HG02798 (cell line): ENCODE measurements around the gene DIO3.

Source experiments
- ATAC-seq: cut with Tn5 transposase; IDR thresholded peaks from one replicate; pipeline ENCODE4 v1.9.1; 2021; ENCODE audit warnings: mild to moderate bottlenecking; ENCODE audit not compliant: unreplicated experiment, poor library complexity

Gene DIO3

DNA sequence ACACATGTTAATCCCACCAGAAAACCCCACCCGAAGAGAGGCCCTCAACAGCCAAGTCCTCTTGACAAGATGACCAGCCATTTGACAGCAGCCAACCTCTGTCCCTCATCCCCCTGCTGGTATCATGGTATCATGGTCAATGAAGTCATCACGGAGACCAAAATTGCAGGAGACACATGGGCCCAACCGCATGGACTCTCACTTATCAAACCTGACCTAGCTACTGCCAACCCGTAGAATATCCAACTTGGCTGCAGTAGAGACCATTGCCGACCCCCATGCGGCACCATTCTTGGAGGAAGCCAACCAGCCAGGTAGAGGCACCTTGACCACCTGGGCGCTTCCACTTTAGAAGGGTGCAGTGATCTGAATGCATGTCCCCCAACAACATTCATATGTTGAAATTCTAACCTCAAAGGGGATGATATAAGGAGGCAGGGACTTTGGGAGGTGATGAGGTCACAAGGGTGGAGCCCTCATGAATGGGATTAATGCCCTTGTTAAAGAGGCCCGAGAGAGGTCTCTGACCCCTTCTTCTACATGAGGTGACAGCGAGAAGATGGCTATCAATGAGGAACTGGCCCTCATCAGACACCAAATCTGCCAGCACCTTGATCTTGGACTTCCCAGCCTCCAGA is 33.3 kb downstream of the DIO3 start:
- no peak for ATAC-seq

DNA sequence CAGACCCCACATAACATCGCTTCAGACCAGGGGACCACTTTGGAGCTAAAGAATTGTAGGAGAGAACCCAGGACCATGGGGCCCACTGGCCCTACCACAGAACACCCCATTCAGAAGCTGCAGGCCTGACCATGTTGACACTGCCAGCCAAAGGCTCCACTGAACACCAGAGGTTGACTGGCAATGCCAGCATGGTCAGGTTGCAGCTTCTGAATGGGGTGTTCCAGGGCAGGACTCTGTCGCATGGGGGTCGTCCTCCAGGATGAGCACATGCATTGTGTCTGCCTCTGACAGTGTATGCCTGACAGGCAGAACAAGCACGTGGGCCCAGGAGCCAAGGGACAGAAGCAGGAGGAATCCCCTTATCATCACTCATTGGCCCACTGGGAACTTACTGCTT is 34.1 kb downstream of the DIO3 start:
- ATAC-seq, result no peak

DNA sequence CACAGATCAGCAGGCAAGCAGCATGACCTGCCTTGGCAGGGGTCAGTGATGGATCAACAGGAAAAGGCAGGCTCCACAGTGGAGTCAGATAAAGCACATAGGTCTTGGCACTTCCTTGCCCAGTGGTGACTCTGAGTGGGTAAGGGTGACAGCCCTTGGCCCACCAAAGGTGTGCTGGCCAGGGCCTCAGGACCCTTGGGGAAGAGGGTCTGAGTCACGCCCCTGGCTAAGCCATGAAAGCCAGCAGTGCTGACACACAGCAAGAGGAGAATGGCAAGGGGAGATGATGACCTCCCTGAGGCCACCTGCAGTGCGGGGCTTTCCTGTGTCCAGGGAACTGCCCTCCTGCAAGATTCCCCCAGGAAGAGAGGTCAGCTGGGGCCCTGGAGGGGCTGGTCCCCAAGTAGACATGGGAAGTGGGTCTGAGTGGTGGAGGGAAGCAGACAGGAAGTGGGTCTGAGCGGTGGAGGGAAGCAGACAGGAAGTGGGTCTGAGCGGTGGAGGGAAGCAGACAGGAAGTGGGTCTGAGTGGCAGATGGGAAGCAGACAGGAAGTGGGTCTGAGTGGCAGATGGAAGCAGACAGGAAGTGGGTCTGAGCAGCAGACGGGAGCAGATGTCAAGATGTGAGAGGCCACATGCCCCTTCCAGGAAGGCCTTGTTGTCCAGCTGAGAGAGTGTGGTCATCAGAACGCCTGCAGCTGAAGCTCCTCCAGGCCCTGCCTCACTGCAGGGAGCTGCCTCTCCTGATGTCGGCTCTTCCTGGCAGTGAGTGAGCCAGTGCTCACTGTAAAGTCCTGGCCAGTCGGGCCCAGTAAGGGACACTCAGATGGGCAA is 34.8 kb downstream of the DIO3 start:
- ATAC-seq, result no peak

DNA sequence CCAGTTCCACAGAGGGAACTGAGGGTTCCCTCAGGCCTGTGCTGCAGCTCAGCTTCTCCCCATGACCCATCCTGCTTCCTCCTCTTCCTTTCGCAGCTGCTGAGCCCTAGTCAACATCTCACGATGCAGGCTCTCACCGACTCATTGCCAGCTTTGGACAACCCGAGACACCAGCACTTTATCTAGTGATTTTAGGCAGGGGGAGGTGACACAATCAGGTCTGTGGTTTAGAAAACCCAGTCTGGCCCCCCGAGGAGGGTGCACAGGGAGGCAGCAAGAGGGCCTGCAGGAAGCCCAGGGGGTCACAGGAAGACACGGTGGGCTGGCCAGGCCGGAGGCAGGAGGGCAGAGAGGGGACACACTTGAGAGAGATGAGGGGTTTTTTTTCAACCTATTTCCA is 35.4 kb downstream of the DIO3 start:
- ATAC-seq, result no peak

DNA sequence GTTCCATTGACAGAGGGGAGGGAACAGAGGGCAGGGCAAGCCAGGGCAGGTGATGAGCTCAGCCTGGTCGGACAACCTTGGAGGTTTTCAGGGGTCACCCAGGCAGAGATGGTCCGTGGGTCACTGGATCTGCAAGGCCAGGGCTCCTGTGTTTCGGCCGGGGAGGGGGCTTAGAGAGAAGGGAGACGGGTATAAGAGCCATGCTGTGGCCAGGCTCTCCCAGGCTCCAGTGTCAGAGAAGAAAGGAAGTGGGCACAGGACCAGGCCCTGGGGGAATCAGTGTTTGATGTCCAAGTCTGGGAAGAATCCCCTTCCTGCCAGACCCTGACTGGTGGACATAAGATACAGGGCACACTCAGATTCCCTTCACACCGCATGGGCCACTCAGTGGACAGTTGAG is 36.9 kb downstream of the DIO3 start:
- ATAC-seq, result no peak

DNA sequence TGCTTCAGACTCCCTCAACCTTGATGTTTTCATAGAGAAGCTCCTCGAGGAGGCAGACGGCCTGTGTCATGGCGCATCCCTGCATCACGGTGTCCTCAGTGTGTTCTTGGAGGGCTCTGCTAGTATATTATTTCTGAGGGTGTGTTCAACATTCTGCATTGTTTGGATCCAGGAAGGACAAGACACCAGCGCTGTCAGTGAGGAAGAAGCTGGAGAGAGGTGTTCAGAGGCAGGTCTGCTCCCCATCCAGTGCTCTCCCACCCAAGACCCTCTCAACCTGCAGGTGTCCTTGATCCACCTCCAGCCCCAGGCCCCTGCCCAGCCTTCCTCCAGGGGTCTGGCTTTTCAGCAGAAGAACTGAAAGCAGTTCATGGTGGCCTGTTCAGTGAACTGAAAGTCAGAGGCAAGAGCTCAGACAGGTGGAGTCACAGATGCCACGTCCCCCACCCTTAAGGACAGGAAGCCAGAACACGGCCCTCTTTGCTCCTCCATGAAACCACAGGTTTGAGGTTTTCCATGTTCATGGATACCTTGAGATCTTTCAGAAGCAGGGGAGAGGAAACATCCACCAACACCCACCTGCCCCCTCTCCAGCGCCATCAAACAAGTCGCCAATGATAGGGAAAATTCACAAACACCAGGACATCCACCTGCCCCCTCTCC is 37.4 kb downstream of the DIO3 start:
- no peak for ATAC-seq

DNA sequence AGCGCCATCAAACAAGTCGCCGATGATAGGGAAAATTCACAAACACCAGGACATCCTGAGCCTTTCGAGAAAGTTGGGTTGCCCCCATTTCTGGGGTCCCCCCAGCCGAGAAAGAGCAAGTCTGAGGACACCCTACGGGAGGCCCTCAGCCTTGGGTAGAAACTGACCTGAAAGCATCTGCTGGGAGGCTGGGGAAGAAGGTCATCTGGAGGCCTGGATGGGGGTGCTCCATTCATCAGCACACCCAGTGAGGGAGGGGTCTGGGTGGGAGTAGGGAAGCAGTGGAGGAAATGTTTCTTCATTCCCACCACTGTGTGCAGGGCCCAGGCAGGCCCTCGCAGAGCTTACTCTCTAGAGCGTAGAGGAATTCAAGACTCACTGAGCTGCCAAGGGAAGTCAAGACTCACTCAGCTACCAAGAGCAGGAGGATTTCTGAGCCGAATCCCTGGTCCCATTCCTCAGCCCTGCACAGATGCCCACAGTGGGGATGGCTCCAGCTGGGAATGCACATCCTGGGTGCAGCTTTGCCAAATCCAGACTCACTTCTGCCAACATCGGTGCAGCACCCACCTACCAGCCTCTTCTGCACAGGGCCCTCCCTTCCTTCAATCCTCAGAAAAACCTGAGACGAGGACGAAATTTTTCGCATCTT is 38.1 kb downstream of the DIO3 start:
- no peak for ATAC-seq

DNA sequence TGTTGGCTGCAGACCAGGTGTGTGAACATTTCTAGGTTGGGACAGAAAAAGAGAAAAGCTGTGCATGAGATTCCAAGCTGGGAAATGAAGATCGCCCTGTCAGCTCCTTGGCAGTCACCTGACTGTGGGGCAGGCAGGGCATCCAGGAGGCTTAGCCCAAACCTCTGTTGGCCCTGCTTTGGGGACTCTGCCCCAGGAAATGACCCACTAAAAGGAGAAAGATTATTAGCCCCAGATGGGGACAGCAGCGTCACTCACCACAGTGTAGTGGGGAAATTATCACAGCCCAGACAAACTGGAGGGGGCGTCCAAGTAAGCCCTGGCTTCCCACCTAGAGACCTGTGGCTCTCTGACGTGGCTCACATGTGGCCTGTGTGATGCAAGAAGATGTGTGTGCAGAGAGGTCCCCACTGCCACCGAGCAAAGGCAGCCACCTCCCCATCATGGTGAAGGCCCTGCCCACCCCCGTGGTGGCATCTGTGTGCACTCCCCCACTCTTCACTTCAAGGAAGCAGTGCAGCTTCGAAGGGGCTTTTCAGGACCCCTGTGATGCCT is 39.1 kb downstream of the DIO3 start:
- ATAC-seq, result no peak

DNA sequence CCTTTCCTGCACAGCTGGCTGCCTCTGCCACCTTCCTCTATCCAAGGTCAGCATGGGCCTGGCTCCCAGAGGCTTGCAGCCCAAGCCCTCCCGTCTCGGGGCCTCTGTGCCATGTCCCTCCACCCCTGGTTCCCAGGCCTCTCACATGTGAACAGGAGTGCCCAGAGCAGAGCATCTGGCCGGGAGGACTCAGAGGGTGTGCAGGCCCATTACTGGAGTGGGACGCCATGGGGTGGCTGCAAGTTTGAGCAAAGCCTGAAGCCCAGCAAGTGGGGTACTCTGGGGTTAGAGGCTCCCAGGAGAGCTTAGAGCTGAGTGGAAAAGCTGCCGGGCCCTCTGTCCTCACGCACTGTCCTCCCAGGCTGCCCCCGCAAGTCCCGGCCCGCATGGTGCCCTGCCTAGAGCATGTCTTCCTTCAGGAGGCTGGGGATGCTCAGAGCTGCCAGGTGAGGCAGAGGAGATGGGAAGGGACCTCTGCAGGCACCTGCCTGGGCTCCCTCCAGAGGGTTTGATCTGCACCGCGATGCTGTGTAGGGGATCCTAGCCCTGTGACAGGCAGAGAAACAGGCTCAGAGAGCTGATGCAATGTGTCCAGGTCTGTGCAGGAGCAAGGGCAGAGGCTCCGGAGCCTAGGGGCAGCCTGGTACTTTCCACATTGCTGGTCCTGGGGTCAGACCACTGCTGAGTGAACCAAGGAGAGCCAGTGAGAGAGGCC is 39.8 kb downstream of the DIO3 start:
- ATAC-seq, result no peak

DNA sequence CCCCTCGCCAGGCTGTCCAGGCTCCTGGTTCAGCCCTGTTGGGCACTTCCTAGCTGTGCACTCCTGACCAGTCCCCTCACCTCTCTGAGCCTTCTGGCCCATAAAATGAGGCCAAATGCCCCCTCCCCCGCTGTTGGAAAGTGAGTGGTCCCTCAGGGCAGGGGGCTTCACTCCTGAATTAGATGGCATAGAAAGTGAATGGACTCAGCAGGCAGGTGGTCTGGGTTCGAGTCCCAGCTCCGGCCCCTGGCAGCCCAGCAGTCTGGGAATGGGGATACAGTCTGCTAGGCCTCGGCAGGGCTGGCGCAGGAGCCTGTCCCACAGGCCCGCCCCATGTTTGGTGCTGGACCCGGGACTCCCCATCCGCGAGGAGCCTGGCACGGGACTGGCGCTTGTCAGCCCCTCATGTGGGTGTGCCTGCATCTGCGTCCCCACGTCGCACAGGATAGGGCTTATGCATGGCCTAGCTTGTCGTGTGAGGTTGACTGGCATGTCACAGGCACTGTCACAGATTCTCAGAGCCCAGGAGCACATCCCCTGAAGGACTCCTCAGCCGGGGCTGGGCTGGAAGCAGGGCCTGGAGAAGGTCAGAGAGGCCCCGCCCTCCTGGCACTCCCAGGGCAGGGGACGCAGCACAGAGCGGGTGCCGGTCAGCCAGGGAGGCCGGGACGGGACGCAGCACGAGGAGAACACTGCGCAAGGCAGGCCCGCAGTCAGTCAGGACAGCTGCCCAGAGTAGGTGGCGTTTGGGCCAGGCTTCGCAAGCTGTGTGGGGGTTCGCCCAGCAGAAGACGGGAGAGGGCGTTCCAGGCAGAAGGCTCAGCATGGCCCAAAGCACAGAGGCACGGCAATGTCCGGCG is 40.5 kb downstream of the DIO3 start:
- ATAC-seq, result no peak

DNA sequence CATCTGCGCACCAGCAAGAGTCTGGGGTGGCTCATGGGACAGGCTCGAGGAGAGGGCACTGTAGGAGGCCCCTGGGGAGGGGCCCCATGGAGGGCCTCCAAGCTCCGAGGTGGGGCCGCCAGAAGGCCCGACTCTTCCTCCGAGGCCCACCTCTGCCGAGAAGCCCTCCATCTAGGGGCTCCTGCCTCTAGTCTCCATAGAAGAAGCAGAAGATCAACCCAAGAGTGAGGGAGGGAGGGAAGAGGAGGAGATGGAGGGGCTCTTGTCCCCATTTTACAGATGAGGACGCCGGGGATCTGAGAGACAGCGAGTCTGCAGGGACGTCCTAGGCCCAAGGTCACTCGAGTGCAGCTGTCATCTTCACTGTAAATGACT is 41.2 kb downstream of the DIO3 start:
- no peak for ATAC-seq

DNA sequence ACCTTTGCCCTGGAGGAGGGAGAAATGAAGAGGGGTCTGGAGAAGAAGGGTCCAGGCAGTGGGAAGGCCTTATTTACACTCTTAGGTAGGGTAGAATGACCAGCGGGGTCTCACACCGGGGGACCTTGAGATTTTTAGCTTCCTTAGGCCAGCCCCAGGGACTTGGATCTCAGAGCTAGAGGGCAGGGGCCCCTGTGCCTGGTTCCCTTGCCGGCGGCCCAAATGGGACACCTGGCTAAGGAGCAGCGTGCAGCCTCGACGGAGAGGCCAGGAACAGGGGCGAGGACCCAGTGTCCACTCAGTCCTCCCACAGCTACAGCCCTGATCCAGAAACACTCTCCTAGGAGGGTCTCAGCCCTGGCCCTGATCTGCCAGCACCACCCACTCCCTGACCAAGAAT is 41.8 kb downstream of the DIO3 start:
- ATAC-seq, result no peak

DNA sequence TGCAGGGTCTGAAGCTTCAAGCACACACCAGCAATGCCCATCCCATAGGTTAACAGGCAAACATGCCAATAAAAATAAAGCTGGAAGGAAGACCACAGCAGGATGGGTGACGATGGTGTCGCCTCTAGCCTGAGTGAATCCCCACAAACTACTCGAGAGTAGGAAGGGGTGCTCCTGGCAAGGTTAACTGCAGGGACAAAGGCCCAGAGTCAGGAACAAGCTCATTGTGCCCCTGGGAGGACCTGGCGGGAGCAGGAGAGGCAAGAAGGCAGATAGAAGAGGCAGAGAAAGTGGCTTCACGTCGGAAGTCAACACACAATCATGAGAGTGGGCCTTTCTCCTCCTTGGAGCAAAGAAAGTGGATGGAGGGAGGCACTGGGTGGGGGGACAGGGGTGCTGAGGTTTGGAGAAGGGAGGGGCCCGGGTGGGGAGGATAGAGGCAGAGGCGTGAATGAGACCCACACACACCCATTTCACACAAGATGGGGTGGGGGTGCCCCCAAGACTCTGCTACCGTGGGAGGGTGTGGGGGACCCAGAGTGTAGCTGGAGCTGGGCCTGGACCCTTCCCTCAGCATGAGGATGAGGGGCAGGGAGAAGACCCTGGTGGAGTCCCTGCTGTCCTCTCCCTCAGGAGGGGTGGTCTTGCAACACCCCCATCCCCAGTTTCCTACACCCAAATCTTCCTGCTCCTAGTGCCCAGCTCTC is 43.1 kb downstream of the DIO3 start:
- ATAC-seq, result no peak

DNA sequence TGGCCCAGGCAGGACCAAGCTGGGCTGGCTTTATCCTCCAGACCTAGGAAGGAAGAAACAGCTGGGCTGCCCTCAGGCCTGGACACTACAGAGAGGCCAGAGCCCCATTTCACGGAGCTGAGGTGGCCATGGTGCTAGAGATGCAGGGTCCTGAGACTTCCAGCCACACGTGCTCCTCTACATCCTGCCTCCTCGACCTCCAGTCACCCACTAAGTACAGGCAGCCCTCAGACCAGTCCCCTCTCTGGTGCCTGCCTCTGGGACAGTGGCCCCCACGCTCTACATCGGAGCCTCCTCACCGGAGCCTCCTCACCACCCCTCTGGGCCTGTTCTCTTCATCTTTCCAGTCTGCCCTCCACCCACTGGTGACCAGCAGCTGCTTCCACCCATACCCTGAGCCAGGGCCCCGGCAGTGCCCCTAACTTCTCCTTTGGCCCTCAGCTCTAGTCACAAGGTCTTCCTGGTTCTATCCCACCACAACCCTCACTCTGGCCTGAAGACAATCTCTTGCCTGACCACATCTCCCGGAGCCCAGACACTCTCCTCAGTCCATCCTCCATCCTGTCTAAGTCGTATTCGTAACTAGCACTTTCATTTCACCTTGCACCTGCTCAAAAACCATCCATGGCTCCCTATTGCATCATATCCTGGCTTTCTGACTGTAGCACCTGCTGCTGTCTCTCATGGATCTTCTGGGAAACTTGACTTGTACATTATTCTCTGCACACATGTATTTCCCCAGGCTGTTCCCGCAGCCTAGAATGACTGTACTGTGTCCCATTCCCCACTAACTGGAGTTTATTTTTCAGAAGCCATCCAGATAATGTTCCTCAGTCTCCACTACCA is 43.9 kb downstream of the DIO3 start:
- no peak for ATAC-seq

DNA sequence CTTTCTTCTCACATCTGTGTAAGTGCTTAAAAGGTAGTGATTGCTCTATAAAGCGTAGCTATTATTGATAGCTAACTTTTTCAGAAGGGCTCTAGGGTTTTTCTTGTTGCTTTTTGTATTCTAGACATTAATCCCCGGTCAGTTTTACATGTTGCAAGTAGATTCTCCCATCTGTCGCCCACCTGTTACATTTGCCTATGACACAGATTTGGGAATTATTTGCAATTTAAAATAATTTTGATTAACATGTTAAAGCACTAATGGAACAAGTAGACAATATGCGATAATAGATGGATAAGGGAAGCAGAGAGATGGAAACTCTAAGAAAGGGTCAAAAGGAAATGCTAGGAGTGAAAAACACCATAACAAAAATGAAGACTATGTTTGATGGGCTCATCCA is 44.5 kb downstream of the DIO3 start:
- ATAC-seq, result no peak
